ENCODE data around the gene ANKMY1.

GRCh38 chr2:240444464-240444863 is 113.3 kb downstream of the ANKMY1 start:
- TF ChIP-seq CTCF (IDR thresholded peaks at IDR 0.05) (no peak), EZH2 (IDR thresholded peaks at IDR 0.05; ENCODE audit: borderline replicate concordance, insufficient read depth, low read depth, low read length, poor library complexity, severe bottlenecking) (no peak)
